Ishikawa (cell line): ENCODE data around the gene MKX.

Source experiments
- CEBPB ChIP-seq: IDR thresholded peaks from 2 replicates; pipeline ENCODE4 v1.6.1; 2012
- CREB1 ChIP-seq: IDR thresholded peaks from 2 replicates; pipeline ENCODE4 v1.6.1; 2012; ENCODE audit warnings: low read depth
- EGR1 ChIP-seq: IDR thresholded peaks from 2 replicates; pipeline ENCODE4 v1.6.1; 2012
- EP300 ChIP-seq: IDR thresholded peaks from 2 replicates; pipeline ENCODE4 v1.6.1; 2012; ENCODE audit warnings: borderline replicate concordance
- FOXM1 ChIP-seq: IDR thresholded peaks from 2 replicates; pipeline ENCODE4 v1.6.1; 2012; ENCODE audit warnings: low read depth, borderline replicate concordance
- NFIC ChIP-seq: IDR thresholded peaks from 2 replicates; pipeline ENCODE4 v1.6.1; 2012
- RAD21 ChIP-seq: IDR thresholded peaks from 2 replicates; pipeline ENCODE4 v1.6.1; 2012; ENCODE audit warnings: low read depth
- TAF1 ChIP-seq: IDR thresholded peaks from 2 replicates; pipeline ENCODE4 v1.6.1; 2012; ENCODE audit warnings: low read depth, mild to moderate bottlenecking
- TCF12 ChIP-seq: IDR thresholded peaks from 2 replicates; pipeline ENCODE4 v1.6.1; 2012; ENCODE audit warnings: low read depth
- TEAD4 ChIP-seq: IDR thresholded peaks from 2 replicates; pipeline ENCODE4 v1.6.1; 2012
- YY1 ChIP-seq: IDR thresholded peaks from 2 replicates; pipeline ENCODE4 v1.6.1; 2012; ENCODE audit warnings: low read depth
- ZBTB7A ChIP-seq: IDR thresholded peaks from 2 replicates; pipeline ENCODE4 v1.6.1; 2012; ENCODE audit warnings: low read depth
- TF ChIP-seq, protein P1 (sequence below): IDR thresholded peaks from 2 replicates; pipeline ENCODE4 v1.6.1; 2012
- TF ChIP-seq, protein P2 (sequence below): IDR thresholded peaks from 2 replicates; pipeline ENCODE4 v1.6.1; 2012; ENCODE audit warnings: low read depth, mild to moderate bottlenecking
- TF ChIP-seq, protein P3 (sequence below): IDR thresholded peaks from 2 replicates; pipeline ENCODE4 v1.6.1; 2012

The MKX gene

DNA sequence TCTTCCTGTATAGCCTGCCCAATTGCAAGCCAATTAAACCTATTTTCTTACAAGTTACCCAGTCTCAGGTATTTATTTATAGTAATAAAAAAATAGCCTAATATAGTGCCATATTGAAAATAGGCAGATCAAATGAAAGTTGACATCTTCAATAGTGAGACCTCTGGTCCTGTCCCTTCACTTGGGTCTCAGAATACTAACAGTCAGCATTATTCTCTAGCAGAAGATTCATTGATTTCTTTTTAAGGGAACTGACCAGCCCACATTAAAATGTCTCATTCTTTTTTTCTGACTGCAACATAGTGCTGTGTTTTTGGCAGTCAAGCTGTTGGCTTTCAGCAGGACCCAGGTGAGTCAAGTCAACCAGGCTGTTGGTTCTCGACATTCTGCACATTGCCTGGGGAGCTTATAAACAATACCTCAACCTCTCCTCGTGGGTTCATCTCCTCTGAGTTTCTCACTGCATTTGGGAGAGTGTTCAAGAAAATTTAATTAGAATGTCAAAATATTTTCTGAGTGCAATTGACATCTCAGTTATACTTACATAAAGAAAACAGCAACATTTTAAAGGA, 109.8 kb downstream of the MKX start:
- TF ChIP-seq NFIC (no peak), RAD21 (no peak), TEAD4 (no peak), FOXM1 (no peak), TAF1 (no peak), EGR1 (no peak), CEBPB (no peak), YY1 (no peak), CREB1 (no peak), ZBTB7A (no peak)
- TF ChIP-seq, protein P1, sequence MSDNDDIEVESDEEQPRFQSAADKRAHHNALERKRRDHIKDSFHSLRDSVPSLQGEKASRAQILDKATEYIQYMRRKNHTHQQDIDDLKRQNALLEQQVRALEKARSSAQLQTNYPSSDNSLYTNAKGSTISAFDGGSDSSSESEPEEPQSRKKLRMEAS = no peak
- TF ChIP-seq, protein P2, sequence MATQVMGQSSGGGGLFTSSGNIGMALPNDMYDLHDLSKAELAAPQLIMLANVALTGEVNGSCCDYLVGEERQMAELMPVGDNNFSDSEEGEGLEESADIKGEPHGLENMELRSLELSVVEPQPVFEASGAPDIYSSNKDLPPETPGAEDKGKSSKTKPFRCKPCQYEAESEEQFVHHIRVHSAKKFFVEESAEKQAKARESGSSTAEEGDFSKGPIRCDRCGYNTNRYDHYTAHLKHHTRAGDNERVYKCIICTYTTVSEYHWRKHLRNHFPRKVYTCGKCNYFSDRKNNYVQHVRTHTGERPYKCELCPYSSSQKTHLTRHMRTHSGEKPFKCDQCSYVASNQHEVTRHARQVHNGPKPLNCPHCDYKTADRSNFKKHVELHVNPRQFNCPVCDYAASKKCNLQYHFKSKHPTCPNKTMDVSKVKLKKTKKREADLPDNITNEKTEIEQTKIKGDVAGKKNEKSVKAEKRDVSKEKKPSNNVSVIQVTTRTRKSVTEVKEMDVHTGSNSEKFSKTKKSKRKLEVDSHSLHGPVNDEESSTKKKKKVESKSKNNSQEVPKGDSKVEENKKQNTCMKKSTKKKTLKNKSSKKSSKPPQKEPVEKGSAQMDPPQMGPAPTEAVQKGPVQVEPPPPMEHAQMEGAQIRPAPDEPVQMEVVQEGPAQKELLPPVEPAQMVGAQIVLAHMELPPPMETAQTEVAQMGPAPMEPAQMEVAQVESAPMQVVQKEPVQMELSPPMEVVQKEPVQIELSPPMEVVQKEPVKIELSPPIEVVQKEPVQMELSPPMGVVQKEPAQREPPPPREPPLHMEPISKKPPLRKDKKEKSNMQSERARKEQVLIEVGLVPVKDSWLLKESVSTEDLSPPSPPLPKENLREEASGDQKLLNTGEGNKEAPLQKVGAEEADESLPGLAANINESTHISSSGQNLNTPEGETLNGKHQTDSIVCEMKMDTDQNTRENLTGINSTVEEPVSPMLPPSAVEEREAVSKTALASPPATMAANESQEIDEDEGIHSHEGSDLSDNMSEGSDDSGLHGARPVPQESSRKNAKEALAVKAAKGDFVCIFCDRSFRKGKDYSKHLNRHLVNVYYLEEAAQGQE = no peak

DNA sequence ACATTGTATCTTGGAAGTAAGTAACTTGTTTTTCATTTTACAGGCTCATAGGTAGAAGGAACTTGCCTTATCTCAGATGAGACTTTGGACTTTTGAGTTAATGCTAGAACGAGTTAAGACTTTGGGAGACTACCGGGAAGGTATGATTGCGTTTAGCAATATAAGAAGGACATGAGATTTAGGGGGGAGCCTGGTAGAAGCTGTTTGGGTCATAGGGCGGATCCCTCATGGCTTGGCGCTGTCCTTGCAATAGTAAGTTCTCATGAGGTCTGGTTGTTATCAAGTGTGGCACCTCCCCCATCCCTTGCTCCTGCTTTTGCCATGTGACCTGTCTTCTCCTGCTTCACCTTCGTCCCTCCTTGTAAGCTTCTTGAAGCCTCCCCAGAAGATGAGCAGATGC, 110.3 kb downstream of the MKX start:
- TF ChIP-seq, protein P1 = no peak
- no peak for TF ChIP-seq FOXM1
- no peak for TF ChIP-seq TAF1
- TF ChIP-seq, protein P2 = no peak
- TF ChIP-seq TCF12 = no peak

DNA sequence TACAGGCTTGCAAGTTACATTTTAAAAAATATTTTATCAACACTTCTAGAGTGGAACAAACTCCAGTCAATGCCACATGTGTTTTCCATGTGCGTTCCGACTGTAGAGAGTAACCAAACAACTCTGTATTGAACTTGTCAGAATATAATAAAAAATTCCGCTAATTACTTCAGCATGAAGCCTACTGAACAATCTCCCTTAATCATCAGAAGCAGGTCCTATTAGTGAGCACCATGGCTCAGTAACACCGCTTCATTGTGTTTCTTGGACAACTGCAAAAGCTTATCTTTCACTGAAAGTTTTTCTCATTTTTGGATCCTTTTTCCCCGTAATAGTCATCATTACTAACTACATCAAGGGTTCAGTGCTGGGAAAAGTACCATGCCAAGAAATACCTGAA, 117.0 kb downstream of the MKX start:
- no peak for TF ChIP-seq ZBTB7A
- TF ChIP-seq EGR1 = no peak

DNA sequence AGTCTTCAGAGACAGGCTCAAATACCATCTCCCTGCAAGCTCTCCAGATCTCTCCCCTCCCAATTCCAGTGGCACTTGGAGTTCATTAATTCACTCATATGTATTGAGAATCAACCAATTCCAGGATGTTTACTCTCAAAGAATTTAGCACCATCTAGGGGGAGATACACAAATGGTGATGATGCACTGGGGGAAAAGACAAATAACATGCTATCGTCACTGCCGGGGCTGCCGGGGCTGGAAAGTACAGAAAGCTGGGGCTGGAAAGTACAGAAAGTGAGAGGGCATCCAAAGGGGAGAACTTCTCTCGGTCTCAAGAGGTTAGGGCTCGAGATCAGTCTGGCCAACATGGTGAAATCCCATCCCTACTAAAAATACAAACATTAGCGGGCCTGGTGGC, 118.7 kb downstream of the MKX start:
- TF ChIP-seq YY1 (no peak), CEBPB (no peak), FOXM1 (no peak), CREB1 (no peak), EP300 (no peak), ZBTB7A (no peak), TEAD4 (no peak), NFIC (no peak), RAD21 (no peak), TAF1 (no peak)
- TF ChIP-seq, protein P1 = no peak
- TF ChIP-seq, protein P2 = no peak
- TF ChIP-seq, protein P3, sequence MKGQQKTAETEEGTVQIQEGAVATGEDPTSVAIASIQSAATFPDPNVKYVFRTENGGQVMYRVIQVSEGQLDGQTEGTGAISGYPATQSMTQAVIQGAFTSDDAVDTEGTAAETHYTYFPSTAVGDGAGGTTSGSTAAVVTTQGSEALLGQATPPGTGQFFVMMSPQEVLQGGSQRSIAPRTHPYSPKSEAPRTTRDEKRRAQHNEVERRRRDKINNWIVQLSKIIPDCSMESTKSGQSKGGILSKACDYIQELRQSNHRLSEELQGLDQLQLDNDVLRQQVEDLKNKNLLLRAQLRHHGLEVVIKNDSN = no peak

DNA sequence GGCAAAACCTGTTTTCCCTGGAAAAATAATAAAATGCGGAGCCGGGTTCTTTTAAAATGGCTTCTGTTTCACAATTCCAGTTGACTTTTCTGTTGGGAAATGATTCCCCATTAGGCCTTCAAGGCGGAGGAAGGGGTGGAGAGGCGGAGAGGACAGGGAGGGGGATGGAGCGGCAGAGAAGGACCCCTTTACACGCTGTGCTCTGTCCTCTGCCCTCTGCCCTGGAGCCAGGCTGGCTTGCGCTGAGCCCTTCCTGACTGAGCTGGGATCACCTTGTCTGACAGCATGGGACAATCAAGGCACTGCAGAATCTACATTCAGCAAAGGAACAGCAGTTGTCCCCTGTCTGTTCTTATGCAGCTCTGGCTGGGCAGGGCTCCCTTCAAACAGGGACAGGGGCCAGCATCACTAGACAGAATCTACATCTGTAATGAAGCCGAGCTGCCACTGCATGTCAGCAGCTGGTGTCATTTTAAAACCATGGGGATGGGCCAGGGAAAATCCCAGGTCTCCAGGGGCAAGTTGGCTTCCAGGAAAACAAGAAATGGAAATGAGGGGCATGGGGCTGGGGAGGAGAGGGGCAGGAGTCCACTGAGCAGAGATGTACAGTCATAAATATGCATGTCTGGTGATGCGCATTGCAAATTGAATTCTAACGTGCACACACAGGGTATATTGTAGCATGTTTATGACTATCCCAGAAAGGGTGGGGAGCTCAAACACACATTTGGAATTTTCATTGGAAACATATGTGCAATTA, 120.0 kb downstream of the MKX start:
- no peak for TF ChIP-seq EP300
- TF ChIP-seq FOXM1 = no peak
- TF ChIP-seq ZBTB7A = no peak
- no peak for TF ChIP-seq TAF1
- TF ChIP-seq, protein P1 = no peak
- TF ChIP-seq NFIC = no peak
- no peak for TF ChIP-seq TEAD4
- TF ChIP-seq RAD21 = no peak
